Stomach smooth muscle (tissue), 2 donors: Measurements from ENCODE around the gene PIP5K1B.

Experiments
- H3K27ac ChIP-seq: one replicate; pipeline ENCODE4 v1.7.0; 2013; ENCODE audit warnings: mild to moderate bottlenecking, low read length, inconsistent platforms
- H3K27me3 ChIP-seq, 2 donors: one replicate each; pipeline ENCODE4 v1.7.0; 2013; ENCODE audit warnings: low read length in 2 of 2; ENCODE audit not compliant: insufficient read depth in 2 of 2, control insufficient read depth in 1 of 2
- H3K36me3 ChIP-seq, 2 donors: one replicate each; pipeline ENCODE4 v1.7.0; 2013; ENCODE audit warnings: low read length in 2 of 2; ENCODE audit not compliant: control insufficient read depth in 2 of 2, insufficient read depth in 2 of 2
- H3K4me1 ChIP-seq: one replicate; pipeline ENCODE4 v1.7.0; 2013; ENCODE audit warnings: low read length; ENCODE audit not compliant: control insufficient read depth, insufficient read depth
- H3K4me3 ChIP-seq, 2 donors: one replicate each; pipeline ENCODE4 v1.7.0; 2013; ENCODE audit warnings: low read length in 2 of 2
- H3K9ac ChIP-seq, 2 donors: one replicate each; pipeline ENCODE4 v1.7.0; 2013; ENCODE audit warnings: low read length in 2 of 2, mild to moderate bottlenecking in 1 of 2
- H3K9me3 ChIP-seq, 2 donors: one replicate each; pipeline ENCODE4 v1.7.0; 2013; ENCODE audit warnings: low read length in 2 of 2; ENCODE audit not compliant: control insufficient read depth in 2 of 2
- donor health status: healthy.
- donor health status: Pancreatic carcinoma.

PIP5K1B gene

DNA sequence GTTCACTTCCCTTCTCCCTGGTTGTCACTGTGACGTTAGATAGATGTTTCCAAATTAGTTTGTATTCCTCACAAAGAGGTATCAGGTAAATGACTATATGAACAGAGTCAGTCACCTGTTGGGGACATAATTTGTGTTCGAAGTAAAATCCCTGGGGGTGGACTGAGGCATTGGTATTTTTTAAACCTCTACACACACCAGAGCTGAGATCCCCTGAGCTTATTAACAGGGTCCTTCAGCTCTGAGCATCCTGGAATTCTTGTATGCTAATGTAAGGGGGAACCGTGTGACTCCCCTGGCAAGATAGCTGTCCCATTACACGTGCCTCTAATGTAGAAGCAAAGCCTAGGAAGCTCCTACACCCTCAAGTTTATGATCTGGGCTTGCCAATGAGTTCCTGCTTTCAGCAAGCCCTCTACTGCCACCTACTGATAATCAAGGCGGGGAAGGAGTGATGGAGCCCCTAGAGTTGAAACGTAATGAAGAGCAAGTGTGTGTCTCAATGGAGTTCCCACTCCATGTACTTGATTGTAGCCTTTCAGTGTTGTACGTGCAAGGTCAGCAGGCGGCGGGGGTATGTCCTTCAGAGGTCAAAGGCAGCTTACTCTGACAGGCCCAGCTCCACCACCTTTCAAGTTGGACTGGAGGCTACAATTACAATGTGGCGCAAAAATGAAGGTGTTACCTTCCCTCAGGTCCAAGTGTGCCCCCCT lies 294.5 kb downstream of the PIP5K1B start:
- Histone ChIP-seq H3K36me3 (no peaks in the 10 kb centered on the region), H3K4me1 (peaks cover 5% of the 10 kb centered on the region), H3K9ac (no peak overlapping the region), H3K4me3 (no peak overlapping the region), H3K27me3 (no peaks in the 10 kb centered on the region), H3K27ac (no peak overlapping the region), H3K9me3 (no peaks in the 10 kb centered on the region)

DNA sequence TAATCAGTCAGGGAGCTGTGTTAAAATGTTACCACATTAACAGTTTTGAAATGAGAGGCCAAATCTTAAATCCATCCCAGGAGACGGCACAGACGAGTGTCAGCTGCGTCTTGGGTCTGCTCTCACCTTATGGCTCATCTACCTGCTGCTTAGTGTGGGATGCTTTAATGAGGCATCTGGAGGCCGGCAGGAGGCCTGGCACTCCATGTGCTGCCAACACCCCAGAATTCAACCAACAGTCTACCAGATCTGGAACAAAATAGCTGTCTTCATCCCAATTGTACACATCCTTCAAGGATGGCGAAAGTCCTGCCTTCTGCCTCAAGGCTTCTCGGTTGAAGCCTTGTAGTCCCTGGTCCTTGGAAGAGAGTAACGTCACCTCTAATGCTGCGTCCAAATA lies 296.9 kb downstream of the PIP5K1B start:
- H3K4me1 ChIP-seq: peaks cover 5% of the 10 kb centered on the region
- no peaks in the 10 kb centered on the region for H3K36me3 ChIP-seq
- no peaks in the 10 kb centered on the region for H3K9me3 ChIP-seq
- H3K27me3 ChIP-seq: no peaks in the 10 kb centered on the region
- no peak overlapping the region for H3K9ac ChIP-seq
- H3K4me3 ChIP-seq: no peak overlapping the region
- no peak overlapping the region for H3K27ac ChIP-seq

DNA sequence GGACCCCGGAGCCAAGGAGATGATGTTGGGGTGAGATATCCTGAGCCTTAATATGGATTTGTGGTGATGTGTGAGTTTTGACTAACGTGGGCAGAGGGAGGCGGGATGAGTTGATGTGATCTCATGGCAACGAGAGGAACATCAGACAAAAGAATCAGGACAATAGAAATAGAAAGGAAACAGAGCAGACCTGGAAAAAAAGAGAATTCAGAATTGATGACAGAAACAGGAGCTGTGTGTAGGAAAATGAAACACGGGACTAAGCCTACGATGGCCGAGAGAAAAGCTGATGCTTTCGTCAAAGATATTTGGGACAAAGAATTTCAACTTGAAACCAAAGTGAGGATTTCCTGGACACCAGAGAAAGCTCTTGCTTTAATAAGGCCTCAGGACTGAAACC lies 298.0 kb downstream of the PIP5K1B start:
- Histone ChIP-seq H3K27ac (no peak overlapping the region), H3K27me3 (no peaks in the 10 kb centered on the region), H3K9me3 (no peaks in the 10 kb centered on the region), H3K9ac (no peak overlapping the region), H3K4me3 (no peak overlapping the region), H3K4me1 (peaks cover 5% of the 10 kb centered on the region), H3K36me3 (no peaks in the 10 kb centered on the region)

DNA sequence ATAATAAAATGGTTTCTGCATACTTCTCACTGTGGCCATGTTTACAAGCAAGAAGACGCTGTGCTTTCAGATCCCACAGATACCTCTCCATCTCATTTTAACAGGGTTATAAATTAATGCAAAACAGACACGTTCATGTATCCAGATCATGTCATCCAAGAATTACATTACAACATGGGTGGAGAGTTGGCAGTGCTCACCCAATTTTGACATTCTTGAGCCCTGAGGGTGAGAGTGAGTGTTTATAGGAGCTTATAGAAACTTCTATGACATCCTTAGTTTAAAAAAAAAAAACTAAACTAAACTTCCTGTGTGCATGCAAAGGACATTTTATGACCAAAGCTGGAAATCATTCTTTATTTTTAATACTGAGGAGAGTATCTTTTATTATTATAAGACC lies 299.8 kb downstream of the PIP5K1B start:
- H3K27ac ChIP-seq: no peak overlapping the region
- H3K27me3 ChIP-seq: no peaks in the 10 kb centered on the region
- H3K9me3 ChIP-seq: no peaks in the 10 kb centered on the region
- H3K4me3 ChIP-seq: no peak overlapping the region
- H3K36me3 ChIP-seq: no peaks in the 10 kb centered on the region
- no peak overlapping the region for H3K9ac ChIP-seq
- H3K4me1 ChIP-seq: no peaks in the 10 kb centered on the region

DNA sequence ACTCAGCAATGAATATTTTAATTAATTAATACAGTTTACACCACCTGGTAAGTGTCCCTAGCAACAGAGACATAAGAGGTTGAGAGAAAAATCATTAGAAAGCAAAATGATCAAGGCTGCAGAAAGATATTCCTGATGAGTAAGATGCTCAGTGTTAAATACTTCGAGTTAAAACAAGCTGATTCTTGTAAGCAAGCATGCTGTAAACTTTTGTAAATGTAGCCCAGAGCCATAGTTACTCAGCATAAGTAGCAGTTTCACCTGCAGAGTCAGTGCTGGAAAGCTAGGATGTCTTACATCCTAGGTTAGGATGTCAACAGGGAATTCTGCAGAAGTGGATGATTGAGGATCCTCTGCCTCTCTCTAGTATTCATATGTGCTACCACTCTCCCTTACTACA lies 304.7 kb downstream of the PIP5K1B start:
- no peaks in the 10 kb centered on the region for H3K27me3 ChIP-seq
- H3K27ac ChIP-seq: no peak overlapping the region
- no peak overlapping the region for H3K9ac ChIP-seq
- no peaks in the 10 kb centered on the region for H3K4me1 ChIP-seq
- H3K36me3 ChIP-seq: no peaks in the 10 kb centered on the region
- no peak overlapping the region for H3K4me3 ChIP-seq
- H3K9me3 ChIP-seq: no peaks in the 10 kb centered on the region

DNA sequence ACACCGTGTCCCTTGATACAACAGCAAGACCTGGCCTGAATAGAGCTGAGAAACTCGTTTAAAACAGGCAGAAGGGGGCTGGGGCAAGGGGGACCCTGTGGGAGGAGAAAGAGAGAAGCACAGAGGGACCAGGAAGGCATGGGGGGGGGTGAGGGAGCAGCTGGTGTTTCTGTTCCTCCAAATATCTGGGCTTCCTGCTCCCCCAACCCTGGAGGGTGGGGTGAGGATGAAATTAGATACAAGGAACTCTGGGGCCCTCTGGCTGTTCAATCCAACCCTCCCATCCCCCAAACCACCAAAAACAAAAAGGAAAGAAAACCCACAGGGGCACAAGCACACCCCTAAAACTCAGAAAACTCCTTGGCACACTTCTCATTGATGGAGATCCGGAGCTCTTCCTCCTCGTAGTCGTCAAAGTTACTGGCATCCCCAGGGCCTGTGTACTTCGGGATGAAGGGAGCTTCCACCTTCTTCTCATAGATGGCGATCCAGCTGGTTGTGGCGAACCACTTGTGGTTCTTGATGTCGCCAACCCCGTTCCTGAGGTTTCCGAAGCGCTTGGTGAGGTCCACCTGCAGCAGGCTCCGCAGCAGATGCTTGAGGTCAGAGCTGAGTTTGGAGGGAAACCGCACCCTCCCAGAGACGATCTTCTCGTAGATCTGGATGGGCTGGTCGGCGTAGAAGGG lies 307.8 kb downstream of the PIP5K1B start:
- Histone ChIP-seq H3K36me3 (no peaks in the 10 kb centered on the region), H3K4me1 (peaks cover 4% of the 10 kb centered on the region), H3K27me3 (no peaks in the 10 kb centered on the region), H3K9ac (no peak overlapping the region), H3K9me3 (no peaks in the 10 kb centered on the region), H3K27ac (no peak overlapping the region), H3K4me3 (no peak overlapping the region)

DNA sequence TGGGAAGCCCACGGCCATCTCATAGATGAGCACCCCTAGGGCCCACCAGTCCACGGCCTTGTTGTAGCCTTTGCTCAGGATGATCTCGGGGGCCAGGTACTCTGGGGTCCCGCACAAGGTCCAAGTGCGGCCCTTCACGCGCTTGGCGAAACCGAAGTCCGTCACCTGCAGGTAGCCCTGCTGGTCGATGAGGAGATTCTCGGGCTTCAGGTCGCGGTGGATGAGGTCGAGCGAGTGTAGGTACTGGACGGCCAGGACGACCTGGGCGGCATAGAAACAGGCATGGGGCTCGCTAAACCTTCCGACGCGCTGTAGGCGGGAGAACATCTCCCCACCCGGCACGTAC lies 308.3 kb downstream of the PIP5K1B start:
- Histone ChIP-seq H3K36me3 (no peaks in the 10 kb centered on the region), H3K4me1 (peaks cover 4% of the 10 kb centered on the region)

DNA sequence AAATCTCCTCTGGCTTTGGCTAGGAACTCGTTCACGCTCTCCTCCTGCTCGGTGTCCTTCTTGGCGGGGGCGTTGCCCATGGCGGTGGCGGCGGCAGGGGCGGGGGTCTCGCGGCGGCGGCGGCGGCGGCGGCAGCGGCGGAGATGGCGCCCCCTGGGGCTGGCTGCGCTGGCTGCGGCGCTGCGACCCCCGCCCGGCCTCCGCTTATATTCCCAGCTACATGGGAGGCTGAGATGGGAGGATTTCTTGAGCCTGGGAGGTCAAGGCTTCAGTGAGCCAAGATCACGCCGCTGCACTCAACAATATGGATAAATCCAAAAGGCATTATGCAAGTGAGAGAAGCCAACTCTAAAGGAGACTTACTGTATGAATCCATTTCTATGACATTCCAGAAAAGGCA lies 309.0 kb downstream of the PIP5K1B start, which contains the start of gene PRKACG:
Gene PRKACG, minus strand, starts transcription at position 101 of the 400 bp plus-strand sequence. Its CDS starts 21 bp downstream, at position 80.
- Histone ChIP-seq H3K9me3 (no peaks in the 10 kb centered on the region), H3K27ac (no peak within 1 kb of the TSS), H3K4me1 (peaks cover 4% of the 10 kb centered on the region), H3K4me3 (no peak within 1 kb of the TSS), H3K27me3 (no peaks in the 10 kb centered on the region), H3K36me3 (no peaks in the 10 kb centered on the region), H3K9ac (no peak within 1 kb of the TSS)

More for the DNA sequence above, 308.3 kb downstream of the PIP5K1B start:
- Histone ChIP-seq H3K27ac (no peak overlapping the region), H3K9ac (no peak overlapping the region), H3K9me3 (no peaks in the 10 kb centered on the region), H3K4me3 (no peak overlapping the region), H3K27me3 (no peaks in the 10 kb centered on the region)

DNA sequence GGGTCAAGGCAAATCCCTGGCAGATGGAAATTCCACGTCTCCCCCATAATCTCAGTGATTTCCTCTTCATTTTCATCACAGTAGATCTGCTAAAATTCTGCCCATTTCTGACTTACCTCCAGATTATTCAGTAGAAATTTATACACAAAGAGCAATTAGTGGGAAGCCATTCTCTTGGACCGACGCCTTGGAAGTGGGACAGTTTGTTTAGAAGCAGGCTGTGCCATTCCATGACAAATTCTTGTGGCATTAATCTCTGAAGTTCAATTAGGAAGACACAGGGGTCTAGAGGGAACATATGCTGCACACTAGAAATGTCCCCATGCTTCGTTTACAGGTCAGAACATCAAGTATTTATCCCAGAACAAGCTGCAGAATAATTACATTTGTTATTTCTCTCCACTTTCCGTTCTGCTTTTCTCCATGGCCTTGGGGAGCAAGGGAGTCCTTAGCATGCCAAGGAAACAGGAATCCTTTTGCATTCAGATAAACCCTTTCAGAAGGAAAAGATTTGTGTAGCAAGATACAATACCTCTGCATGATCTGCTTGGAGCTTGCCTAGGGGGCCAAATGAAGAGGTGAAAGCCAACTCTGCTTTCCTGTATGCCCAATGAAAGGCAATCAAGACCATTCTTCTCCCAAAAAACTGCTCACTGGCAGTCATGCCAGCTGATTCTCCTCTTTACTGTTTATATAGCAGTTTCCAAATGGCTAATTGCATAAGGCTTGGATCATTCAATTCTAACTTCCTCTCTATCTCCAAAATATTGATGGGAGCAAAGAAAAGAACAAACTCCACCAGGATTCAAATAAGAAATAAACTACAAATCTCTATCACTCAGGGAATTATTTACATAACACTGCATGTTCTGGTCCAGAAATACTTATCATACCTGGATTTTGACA lies 311.4 kb downstream of the PIP5K1B start:
- Histone ChIP-seq H3K27me3 (no peaks in the 10 kb centered on the region), H3K9ac (no peak overlapping the region), H3K4me3 (no peak overlapping the region), H3K9me3 (no peaks in the 10 kb centered on the region), H3K36me3 (no peaks in the 10 kb centered on the region), H3K27ac (no peak overlapping the region), H3K4me1 (peaks cover 4% of the 10 kb centered on the region)

DNA sequence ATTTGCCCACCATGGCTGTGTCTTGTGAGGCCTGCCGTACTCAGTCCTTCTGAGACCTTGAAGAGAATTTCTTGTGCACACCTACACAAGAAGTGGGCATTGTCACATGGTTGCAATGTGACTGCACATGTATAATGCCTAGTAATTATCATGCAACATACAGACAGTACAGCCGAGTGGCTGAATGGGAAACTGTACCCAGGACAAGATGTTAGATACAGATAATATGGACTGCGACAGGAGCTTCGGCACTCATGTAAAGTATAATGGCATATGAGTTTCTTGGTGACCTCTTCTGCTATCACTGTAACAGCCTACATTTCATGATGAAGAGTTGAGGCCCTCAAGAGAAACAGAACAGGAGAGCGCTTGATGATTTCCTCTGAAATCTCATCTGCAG lies 313.7 kb downstream of the PIP5K1B start:
- no peaks in the 10 kb centered on the region for H3K9me3 ChIP-seq
- peaks cover 4% of the 10 kb centered on the region for H3K4me1 ChIP-seq
- H3K27ac ChIP-seq: no peak overlapping the region
- H3K9ac ChIP-seq: no peak overlapping the region
- no peak overlapping the region for H3K4me3 ChIP-seq
- H3K36me3 ChIP-seq: no peaks in the 10 kb centered on the region
- no peaks in the 10 kb centered on the region for H3K27me3 ChIP-seq
